ENCODE results near the gene PARD3.

DNA sequence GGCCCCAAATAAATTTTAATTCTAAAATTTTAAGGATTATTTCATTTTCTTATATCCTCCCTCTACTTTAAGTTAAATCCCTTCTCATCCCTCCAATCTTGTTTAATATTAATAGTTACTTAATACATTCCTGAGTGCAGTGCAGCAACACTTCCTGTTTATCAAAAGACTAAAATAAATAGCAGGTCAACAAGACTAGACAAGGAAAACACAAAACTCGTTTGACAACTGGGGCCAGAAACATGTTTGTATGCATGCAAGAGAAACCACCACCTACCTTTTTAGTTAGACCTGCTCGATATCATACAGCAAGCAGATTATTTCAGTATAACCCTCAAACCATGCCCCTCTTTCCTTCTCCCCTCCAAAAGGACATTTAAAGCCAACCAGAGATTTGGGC lies 95.8 kb downstream of the PARD3 start:
- TF ChIP-seq, protein P1, sequence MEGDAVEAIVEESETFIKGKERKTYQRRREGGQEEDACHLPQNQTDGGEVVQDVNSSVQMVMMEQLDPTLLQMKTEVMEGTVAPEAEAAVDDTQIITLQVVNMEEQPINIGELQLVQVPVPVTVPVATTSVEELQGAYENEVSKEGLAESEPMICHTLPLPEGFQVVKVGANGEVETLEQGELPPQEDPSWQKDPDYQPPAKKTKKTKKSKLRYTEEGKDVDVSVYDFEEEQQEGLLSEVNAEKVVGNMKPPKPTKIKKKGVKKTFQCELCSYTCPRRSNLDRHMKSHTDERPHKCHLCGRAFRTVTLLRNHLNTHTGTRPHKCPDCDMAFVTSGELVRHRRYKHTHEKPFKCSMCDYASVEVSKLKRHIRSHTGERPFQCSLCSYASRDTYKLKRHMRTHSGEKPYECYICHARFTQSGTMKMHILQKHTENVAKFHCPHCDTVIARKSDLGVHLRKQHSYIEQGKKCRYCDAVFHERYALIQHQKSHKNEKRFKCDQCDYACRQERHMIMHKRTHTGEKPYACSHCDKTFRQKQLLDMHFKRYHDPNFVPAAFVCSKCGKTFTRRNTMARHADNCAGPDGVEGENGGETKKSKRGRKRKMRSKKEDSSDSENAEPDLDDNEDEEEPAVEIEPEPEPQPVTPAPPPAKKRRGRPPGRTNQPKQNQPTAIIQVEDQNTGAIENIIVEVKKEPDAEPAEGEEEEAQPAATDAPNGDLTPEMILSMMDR (IDR thresholded peaks at IDR 0.05), result no peak
- TF ChIP-seq POLR2A (IDR thresholded peaks at IDR 0.05), result no peak
